Measurements from ENCODE around the gene KRTAP3-3.

Gene KRTAP3-3

GRCh38 chr17:40956401-40957254, 37.3 kb downstream of the KRTAP3-3 start:
- no peak for DNase-seq

GRCh38 chr17:40953881-40954280, 40.1 kb downstream of the KRTAP3-3 start:
- DNase-seq: no peak

GRCh38 chr17:40952661-40953060, 41.3 kb downstream of the KRTAP3-3 start:
- DNase-seq: no peak

GRCh38 chr17:40952154-40952553, 41.8 kb downstream of the KRTAP3-3 start:
- no peak for DNase-seq

- DNase-seq: no peak
These were observed 42.8 kb downstream of the KRTAP3-3 start for GRCh38 chr17:40951011-40951622.

- DNase-seq: no peak
These were observed 43.8 kb downstream of the KRTAP3-3 start for GRCh38 chr17:40950176-40950575.

- DNase-seq: no peak
These were observed 44.5 kb downstream of the KRTAP3-3 start for GRCh38 chr17:40949418-40949817.

GRCh38 chr17:40947929-40948328, 46.0 kb downstream of the KRTAP3-3 start:
- no peak for DNase-seq

GRCh38 chr17:40945414-40945813, 48.5 kb downstream of the KRTAP3-3 start:
- DNase-seq: no peak

GRCh38 chr17:40944531-40944930, 49.4 kb downstream of the KRTAP3-3 start:
- no peak for DNase-seq
